ENCODE measurements around the gene LMBRD1.
"Not testable (repeated sequence)": the region's sequence is repeated elsewhere in the genome, so short reads cannot be mapped to it uniquely, and the experiment has no call there.

Gene LMBRD1

DNA sequence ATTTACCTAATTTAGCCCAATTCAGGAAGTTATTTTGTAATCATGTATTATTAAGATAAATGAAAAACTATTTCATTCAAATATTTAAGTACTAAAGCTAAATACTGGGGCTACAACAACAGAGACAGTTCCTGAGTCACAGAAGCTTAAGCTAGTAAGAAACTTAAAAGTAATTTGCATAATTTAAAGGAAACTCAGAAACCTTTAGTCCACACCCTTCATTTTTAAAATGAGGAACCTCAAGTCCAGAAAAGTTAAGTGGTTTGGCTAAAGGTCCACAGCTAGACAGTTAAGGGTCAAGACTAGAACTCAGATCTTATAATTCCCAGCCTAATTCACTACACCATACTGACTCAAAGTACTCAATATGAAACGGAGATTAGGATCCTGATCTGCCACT lies 7.2 kb downstream of the LMBRD1 start:
- no peak for TF ChIP-seq CTCF (IDR thresholded peaks at IDR 0.05)
- no peak overlapping the region for H3K27ac ChIP-seq
- H3K4me3 ChIP-seq: no peak overlapping the region
- DNase-seq (ENCODE audit: low spot score): no peak

- H3K4me3 ChIP-seq; H3K27ac ChIP-seq; DNase-seq (ENCODE audit: low spot score): not testable (repeated sequence)
These were observed 9.4 kb downstream of the LMBRD1 start for GRCh38 chr6:69787436-69787835.

- DNase-seq (ENCODE audit: low spot score): no peak
- H3K27ac ChIP-seq: no peak overlapping the region
- H3K4me3 ChIP-seq: no peak overlapping the region
- no peak for TF ChIP-seq CTCF (IDR thresholded peaks at IDR 0.05)
These were observed 11.1 kb downstream of the LMBRD1 start for GRCh38 chr6:69785697-69786096.

DNA sequence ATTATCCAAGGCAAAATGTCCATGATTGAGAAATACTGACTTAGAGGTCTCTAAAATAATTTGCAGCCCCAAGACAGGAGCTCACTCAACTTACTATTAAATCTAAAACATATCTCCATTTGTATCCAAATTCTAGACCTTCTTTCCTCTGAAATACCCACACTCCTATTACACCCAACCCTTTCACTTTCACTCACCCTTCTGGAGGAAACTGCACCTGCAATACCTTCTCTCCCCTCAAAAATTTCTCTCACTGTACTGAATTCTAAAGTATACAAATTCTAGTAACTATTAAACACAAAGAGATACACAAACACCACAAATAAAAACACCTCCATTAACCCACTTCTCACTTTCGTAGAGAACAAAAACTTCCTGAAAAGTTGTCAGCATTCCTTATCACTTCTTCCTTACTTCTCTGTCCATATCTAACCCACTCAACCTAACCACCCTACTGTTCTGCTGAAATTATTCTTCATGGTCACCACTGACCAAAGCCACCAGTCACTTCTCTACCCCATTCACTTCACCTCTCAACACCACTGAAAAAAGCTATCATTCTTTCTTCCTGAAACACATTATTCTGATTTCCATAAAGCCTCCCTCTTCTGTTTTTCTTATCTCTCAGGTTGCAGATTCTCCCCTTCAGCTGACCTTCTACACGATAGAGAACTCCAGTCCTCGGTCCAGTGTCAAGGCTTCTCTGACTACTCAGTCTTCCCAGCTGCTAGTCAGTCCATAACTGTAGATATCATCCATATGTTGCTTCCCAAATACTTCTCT lies 12.0 kb downstream of the LMBRD1 start:
- no peak for DNase-seq (ENCODE audit: low spot score)
- H3K27ac ChIP-seq: no peak overlapping the region
- TF ChIP-seq CTCF (IDR thresholded peaks at IDR 0.05): no peak

GRCh38 chr6:69783108-69783507 lies 13.7 kb downstream of the LMBRD1 start:
- no peak for DNase-seq (ENCODE audit: low spot score)
- Histone ChIP-seq H3K27ac (no peak overlapping the region), H3K4me3 (no peak overlapping the region)
- no peak for TF ChIP-seq CTCF (IDR thresholded peaks at IDR 0.05)

More for the DNA sequence above, 12.0 kb downstream of the LMBRD1 start:
- no peak overlapping the region for H3K4me3 ChIP-seq

DNA sequence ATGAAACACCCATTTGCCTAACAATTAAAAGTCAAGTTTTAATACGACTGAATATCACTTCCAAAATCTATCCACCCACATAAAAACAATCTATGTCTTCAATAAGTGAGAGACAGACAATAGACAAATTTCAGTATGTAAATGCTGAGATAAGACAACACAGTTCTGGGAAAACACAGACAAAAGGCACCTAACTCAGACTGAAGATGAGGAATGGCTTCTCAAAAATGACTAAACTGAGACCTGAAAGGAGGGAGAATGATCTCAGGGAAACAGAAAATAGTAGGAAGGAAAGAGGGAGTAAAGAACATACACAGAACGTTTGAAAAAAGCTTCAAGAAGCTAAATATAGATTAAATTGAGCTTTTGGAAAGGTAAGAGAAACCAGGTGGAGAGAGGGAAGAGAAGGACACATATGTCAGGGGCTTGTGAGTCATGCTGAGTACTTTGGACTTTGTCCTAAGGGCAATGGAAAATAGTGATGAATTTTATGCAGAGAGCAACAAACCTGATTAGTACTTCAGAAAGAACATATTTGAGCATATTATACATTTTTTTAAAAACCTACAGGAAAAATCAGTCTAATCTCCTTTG lies 16.1 kb downstream of the LMBRD1 start:
- no peak for TF ChIP-seq CTCF (IDR thresholded peaks at IDR 0.05)
- Histone ChIP-seq H3K27ac (no peak overlapping the region), H3K4me3 (no peak overlapping the region)
- no peak for DNase-seq (ENCODE audit: low spot score)

DNA sequence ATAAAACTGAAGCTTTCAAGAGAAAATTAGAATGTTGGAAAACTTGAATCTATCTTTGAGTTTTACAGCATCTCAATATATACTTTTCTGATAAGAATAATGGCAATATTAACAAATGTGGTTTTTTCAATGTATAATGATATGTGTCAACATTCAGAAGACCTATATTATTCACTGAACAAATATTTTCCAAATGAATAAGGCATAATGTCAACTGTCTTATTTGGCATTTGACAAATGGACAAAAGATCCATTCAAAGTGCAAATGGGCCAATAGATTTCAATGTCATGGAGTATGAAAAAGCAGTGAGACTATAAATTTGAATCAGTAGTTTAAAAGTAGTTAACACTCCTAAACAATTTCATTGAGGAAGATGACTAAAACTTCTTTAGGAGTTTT lies 20.9 kb downstream of the LMBRD1 start:
- TF ChIP-seq CTCF (IDR thresholded peaks at IDR 0.05): no peak
- Histone ChIP-seq H3K27ac (no peak overlapping the region), H3K4me3 (no peak overlapping the region)
- DNase-seq (ENCODE audit: low spot score): no peak

All from coronary artery (tissue), 2 donors.